ENCODE data around the gene ORAI1.

ORAI1 gene

GRCh38 chr12:121592320-121592719 is 34.0 kb upstream of the ORAI1 start:
- TF ChIP-seq GATA3 (IDR thresholded peaks at IDR 0.05; ENCODE audit: low read depth, low read length) (no peak), GATA2 (IDR thresholded peaks at IDR 0.05; ENCODE audit: low read depth, low read length) (no peak)

GRCh38 chr12:121595520-121595919 is 30.8 kb upstream of the ORAI1 start:
- TF ChIP-seq GATA3 (IDR thresholded peaks at IDR 0.05; ENCODE audit: low read depth, low read length) (no peak), GATA2 (IDR thresholded peaks at IDR 0.05; ENCODE audit: low read depth, low read length) (no peak)

- TF ChIP-seq GATA3 (IDR thresholded peaks at IDR 0.05; ENCODE audit: low read depth, low read length) (no peak), GATA2 (IDR thresholded peaks at IDR 0.05; ENCODE audit: low read depth, low read length) (no peak)
Observed at GRCh38 chr12:121596526-121596925, 29.8 kb upstream of the ORAI1 start.

- TF ChIP-seq GATA3 (IDR thresholded peaks at IDR 0.05; ENCODE audit: low read depth, low read length): no peak
- no peak for TF ChIP-seq GATA2 (IDR thresholded peaks at IDR 0.05; ENCODE audit: low read depth, low read length)
Observed at GRCh38 chr12:121600702-121601336, 25.5 kb upstream of the ORAI1 start.

DNA sequence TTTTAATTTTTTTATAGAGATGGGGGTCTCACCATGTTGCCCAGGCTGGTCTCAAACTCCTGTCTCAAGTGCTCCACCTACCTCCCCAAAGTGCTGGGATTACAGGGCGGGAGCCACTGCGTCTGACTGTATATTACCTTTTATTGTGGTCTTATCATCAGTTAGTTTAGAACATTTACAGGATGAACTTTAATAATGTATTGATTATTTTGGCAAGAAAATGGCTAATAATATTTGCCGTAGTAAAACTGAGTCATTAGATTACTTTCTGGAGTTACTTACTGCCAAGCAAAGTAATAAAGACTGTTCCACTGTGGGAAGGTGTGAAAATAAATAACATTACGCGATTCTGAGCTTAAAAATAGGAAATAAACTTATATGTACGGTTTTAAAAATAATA is 23.6 kb upstream of the ORAI1 start:
- TF ChIP-seq GATA2 (IDR thresholded peaks at IDR 0.05; ENCODE audit: low read depth, low read length) (no peak), GATA3 (IDR thresholded peaks at IDR 0.05; ENCODE audit: low read depth, low read length) (no peak)

GRCh38 chr12:121603581-121603980 is 22.7 kb upstream of the ORAI1 start:
- TF ChIP-seq GATA3 (IDR thresholded peaks at IDR 0.05; ENCODE audit: low read depth, low read length): no peak
- no peak for TF ChIP-seq GATA2 (IDR thresholded peaks at IDR 0.05; ENCODE audit: low read depth, low read length)

DNA sequence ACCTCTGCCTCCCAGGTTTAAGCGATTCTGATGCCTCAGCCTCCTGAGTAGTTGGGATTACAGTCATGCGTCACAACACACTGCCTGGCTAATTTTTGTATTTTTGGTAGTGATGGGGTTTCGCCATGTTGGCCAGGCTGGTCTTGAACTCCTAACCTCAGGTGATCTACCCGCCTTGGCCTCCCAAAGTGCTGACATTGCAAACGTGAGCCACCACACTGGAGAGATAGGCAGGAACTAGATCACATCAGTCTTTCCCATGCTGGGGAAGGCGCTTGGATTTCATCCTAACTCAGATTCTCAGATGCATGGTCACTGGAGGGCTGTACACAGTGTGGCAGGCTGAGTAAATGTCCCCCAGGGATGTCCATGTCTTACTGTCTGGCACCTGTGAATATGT is 18.0 kb upstream of the ORAI1 start:
- TF ChIP-seq GATA2 (IDR thresholded peaks at IDR 0.05; ENCODE audit: low read depth, low read length): no peak
- TF ChIP-seq GATA3 (IDR thresholded peaks at IDR 0.05; ENCODE audit: low read depth, low read length): no peak

- TF ChIP-seq GATA2 (IDR thresholded peaks at IDR 0.05; ENCODE audit: low read depth, low read length) (no peak), GATA3 (IDR thresholded peaks at IDR 0.05; ENCODE audit: low read depth, low read length) (no peak)
Observed at GRCh38 chr12:121610239-121611149, 15.8 kb upstream of the ORAI1 start.

GRCh38 chr12:121611306-121611705 is 15.0 kb upstream of the ORAI1 start:
- TF ChIP-seq GATA3 (IDR thresholded peaks at IDR 0.05; ENCODE audit: low read depth, low read length): no peak

DNA sequence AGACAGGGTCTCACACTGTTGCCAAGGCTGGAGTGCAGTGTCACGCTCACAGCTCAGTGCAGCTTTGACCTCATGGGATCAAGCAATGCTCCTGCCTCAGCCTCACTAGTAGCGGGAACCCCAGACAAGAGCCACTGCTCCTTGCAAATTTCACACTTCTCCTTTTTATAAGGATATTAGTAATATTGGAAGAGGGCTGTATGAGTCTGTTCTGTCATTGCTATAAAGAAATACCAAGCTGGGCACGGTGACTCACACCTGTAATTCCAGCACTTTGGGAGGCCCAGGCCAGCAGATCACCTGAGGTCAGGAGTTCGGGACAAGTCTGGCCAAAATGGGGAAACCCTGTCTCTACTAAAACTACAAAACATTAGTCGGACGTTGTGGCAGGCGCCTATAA is 12.9 kb upstream of the ORAI1 start:
- no peak for TF ChIP-seq GATA3 (IDR thresholded peaks at IDR 0.05; ENCODE audit: low read depth, low read length)
- no peak for TF ChIP-seq GATA2 (IDR thresholded peaks at IDR 0.05; ENCODE audit: low read depth, low read length)

- TF ChIP-seq GATA2 (IDR thresholded peaks at IDR 0.05; ENCODE audit: low read depth, low read length) (no peak), GATA3 (IDR thresholded peaks at IDR 0.05; ENCODE audit: low read depth, low read length) (no peak)
Observed at GRCh38 chr12:121614872-121615467, 11.4 kb upstream of the ORAI1 start.

GRCh38 chr12:121618659-121619233 is 7.6 kb upstream of the ORAI1 start:
- TF ChIP-seq GATA2 (IDR thresholded peaks at IDR 0.05; ENCODE audit: low read depth, low read length) (no peak), GATA3 (IDR thresholded peaks at IDR 0.05; ENCODE audit: low read depth, low read length) (no peak)

DNA sequence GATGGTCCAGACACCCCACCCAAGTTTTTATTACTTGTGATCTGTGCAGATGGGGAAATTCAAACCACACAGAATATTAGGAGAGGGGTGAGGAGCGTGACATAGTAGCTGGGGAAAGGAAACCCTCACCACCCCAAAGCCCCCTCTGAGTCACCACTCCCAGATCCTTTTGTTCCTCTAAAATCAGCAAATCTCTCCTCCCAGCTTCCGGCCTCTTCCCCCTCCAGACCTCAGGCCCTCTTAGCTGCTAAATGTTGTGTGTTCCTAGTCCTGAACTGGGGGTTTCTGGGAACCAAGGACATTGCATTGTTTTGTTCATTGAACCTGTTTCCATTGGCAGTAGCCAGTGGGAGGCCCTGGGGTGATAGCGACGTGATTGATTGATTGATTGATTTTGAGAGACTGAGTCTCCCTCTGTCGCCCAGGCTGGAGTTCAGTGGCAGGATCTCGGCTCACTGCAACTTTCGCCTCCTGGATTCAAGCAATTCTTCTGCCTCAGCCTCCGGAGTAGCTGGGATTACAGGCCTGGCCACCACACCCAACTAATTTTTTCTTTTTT is 5.9 kb upstream of the ORAI1 start:
- TF ChIP-seq GATA2 (IDR thresholded peaks at IDR 0.05; ENCODE audit: low read depth, low read length): no peak
- no peak for TF ChIP-seq GATA3 (IDR thresholded peaks at IDR 0.05; ENCODE audit: low read depth, low read length)
